HG03025 (cell line): ENCODE data around the gene LSS.
"Not testable (repeated sequence)": the region's sequence is repeated elsewhere in the genome, so short reads cannot be mapped to it uniquely, and the experiment has no call there.

Experiments
- ATAC-seq: cut with Tn5 transposase; IDR thresholded peaks from one replicate; pipeline ENCODE4 v1.9.1; 2021; ENCODE audit warnings: mild to moderate bottlenecking, moderate library complexity; ENCODE audit not compliant: unreplicated experiment, low FRiP score

The LSS gene

DNA sequence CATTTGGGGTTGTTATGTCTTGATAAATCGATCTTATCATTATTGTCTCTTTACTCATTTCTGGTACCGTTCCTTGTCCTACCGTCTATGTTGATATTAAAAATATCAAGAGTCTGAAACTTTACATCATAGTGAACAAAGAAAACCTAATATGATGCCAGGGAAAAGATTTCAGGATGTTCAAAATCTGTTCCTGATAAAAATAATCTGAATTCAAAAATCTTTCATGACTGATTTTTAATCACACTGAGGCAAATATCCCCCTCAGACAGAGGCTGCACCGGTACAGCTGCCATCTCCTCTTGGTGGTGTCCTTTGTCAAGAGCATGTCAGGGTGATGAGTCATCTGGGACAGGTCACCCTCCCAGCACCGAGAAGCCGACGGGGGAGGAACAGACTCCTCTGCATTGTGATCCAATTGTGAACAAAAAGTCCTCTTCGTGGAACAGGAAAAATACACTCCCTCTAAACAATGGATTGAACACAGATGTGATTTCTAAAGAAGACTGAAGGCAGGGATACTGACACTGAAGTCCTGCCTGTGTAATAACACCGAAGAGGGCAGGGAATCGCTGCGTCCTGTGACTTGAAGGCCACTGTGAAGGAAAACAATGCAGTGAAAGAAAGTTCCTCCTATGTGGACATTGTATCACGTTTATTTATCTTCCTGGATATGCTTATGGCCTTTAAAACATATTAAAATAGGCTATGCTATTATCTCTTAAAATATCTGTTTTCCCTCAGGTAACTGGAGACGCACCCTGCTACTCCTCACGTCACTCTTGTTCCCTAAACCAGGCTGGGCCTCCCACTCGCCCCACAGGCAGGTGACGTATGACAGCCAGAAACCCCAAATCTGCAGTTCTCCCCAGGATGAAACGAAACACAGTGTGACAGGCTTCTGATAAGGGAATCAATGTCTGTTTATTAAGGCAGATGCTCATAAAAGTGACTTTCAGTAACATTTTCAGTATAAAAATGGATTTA lies 40.1 kb downstream of the LSS start:
- no peak for ATAC-seq

DNA sequence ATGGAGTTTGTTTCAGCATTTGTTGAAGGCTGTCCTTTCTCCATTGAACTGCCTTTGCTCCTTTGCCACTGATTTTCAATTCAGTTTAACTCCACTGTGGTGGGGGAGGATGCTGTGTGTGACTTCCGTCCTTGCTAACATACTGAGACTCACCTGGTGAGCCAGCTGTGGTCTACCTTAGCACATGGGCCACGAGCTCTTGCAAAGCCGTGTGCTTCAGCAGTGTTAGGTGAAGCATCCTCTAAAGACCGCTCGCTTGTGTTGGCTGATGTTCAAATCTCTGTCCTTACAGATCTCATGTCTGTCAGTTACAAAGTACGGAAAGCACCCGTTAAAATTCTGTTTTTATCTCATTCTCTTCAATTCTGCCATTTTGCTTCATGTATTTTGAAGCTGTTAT lies 40.8 kb downstream of the LSS start:
- ATAC-seq: no peak

DNA sequence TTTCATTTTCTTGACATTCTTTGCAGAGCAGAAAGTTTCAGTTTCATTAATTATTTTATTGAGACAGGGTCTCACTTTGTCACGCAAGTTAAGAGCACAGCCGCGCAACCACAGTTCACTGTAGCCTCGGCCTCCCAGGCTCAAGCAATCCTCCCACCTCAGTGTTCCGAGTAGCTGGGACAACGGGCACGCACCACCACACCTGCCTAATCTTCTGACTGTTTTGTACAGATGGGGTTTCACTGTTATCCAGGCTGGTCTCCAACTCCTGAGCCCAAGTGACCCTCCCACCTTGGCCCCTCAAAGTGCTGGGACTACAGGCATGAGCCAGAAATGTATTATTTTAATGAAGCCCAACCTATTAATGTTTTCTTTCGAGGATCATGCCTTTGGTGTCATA lies 41.3 kb downstream of the LSS start:
- no peak for ATAC-seq

DNA sequence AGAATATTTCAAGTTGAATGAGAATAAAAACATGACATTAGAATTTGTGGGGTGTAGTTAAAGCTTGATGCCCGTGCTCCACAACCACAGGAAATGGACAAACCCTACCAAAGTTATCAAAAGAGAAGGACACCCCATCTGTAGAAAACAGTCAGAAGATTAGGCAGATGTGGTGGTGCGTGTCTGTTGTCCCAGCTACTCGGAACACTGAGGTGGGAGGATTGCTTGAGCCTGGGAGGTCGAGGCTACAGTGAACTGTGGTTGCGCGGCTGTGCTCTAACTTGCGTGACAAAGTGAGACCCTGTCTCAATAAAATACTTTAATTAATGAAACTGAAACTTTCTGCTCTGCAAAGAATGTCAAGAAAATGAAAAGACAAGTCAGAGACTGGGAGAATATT lies 42.9 kb downstream of the LSS start:
- ATAC-seq: no peak

DNA sequence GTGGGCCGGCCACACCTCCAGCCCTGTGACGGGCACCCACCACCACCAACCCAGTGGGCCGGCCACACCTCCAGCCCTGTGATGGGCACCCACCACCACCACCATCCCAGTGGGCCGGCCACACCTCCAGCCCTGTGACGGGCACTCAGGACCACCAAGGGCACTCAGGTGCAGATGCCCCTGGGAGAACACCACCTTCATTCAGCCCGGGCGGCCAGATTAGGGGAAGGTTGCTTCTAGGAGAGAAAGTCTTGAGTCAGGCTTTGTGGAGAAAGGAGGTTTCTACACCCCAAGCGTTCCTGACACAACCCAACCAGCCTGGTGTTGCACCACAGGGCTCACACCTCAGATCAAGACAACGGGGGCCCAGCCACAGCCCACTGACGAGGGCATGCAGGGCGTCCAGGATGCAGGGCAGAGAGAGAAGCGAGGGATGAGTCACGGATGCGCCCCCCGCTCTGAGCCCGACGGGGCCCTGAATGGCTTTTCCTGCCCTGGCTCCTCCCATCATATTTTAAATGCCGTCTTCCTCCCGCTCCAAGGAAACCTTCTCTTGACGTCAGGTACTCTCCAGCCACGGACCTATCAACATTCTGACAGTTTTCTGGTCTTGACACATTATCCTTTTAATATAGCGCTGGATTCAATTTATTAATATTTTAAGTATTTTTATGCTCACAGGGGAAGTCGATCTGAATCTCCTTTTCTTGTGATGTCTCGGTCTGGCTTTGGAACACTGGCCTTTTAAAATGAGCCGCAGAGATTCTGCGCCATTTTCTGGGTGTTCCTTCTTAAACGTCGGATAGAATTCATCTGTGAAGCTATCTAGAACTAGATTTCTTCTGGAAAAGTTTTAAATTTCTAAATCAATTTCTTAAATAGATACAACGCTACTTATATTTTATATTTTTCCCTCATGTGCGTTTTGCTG lies 43.7 kb downstream of the LSS start:
- no peak for ATAC-seq

DNA sequence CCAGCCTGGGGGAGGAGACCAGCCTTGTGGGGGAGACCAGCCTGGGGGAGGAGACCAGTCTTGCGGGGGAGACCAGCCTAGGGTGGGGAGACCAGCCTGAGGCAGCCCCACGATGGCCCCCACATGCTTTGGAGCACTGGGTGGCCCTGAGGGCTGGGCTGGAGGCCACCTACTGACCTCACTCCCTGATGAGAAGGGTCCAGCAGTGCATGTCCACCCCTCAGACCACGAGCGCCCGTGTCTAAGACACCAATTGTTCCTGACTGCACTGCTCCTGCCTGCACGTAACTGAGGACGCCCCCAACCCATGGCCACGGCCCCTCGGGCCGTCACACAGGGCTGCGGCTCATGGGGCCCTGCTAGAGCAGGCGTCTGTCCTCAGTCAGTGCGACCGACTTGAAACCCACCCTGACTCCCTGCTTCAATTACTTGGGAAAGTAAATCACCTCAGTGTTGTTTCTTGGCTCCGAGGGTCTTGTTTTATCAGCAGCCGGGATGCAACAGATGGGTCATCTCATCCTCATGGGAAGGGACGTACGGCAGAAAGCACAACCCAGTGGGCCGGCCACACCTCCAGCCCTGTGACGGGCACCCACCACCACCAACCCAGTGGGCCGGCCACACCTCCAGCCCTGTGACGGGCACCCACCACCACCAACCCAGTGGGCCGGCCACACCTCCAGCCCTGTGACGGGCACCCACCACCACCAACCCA lies 44.5 kb downstream of the LSS start, which contains the start of gene SPATC1L:
Gene SPATC1L (minus strand): TSS at position 550 of the 715 bp plus-strand sequence. CDS start 1,643 bp downstream, outside the sequence.
- ATAC-seq: no peak

DNA sequence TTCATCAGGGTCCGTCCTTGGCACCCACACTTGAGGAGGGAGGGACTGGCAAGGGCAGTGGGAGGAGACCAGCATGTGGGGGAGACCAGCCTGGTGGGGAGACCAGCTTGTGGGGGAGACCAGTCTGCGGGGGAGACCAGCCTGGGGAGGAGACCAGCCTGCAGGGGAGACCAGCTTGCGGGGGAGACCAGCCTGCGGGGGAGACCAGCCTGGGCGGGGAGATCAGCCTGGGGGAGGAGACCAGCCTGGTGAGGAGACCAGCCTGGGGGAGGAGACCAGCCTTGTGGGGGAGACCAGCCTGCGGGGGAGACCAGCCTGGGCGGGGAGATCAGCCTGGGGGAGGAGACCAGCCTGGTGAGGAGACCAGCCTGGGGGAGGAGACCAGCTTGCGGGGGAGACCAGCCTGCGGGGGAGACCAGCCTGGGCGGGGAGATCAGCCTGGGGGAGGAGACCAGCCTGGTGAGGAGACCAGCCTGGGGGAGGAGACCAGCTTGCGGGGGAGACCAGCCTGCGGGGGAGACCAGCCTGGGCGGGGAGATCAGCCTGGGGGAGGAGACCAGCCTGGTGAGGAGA lies 45.2 kb downstream of the LSS start:
- ATAC-seq: not testable (repeated sequence)

DNA sequence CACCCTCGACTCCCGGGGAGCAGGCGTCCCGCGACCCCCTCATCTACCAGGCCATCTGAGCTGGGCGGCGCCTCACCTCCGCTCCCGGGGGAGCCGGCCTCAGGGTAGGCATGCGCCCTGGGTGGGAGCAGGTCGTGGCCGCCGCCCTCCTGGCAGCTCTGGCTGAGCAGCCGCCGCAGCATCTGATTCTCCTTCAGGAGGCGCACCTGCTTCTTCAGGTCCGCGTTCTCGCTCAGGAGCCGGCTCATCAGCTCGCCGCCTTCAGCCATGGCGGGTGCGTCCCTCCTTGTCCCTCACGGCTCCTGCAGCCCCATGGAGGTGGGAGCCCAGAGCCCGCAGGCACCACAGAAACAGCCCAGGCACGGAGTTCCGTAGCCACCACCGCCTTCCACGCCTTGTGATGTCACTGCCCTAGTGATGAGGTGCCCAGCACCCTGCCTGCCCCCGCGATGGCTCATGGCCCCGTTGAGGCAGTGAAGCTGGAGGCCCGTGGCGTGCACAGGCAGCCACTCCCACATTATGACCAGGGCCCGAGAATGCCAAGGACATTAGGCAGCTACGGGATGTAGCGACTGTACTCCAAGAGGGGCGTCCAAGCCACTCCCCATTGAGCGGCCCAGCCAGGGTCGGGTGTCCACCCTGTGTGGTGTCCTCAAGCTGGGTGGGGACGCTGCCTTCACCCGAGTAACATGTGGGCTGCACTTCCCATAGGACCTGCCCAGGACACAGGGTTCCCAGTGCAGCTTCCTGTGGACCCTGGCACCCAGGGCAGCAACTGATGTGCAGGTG lies 45.8 kb downstream of the LSS start:
- ATAC-seq: no peak

DNA sequence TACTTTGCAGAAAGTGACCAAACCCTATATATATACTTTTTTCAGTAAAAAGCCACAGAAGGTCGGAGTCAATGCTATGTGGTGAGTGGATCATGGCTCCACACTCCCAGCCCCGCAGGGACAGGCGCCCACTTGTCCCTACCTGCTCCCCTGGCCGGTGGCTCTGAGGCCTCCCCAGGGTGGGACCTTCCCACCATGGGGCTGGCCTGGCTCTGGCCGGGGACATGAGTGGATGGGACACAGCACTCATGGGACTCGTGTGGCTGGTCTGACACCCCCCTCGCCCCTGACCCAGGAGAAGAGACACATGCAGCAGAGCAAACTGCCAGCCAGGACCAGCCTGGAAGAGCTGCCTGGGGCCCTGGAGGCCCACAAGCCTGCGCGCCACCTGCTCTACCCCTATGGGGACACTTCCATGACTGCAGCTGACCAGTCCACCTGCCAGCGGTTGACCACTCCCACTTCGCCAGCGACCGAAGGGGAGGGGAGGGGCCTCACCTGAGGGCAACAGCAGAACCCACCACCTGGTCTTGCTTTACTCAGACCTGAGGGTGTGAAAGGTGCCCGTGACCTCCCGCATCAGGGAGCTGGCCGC lies 46.5 kb downstream of the LSS start:
- no peak for ATAC-seq

DNA sequence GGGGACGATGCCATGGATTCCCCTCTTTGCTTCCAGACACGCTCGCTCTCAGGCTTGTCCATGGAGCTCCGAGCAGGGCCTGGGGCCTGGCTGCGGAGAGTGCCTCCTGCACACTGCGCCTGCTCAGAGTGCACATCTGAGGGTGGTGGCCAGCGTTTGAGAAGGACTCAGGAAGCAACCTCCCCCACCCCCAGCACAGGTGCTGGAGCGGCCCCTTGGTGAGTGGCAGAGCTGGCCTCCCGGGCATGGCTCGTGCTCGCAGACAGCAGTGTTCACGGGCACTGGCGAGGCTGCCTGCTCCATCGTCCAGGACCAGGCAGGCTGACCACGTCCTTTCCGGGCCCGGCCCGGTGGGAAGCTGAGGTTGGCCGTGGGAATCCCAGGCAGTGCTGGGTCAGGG lies 47.1 kb downstream of the LSS start:
- ATAC-seq: no peak

DNA sequence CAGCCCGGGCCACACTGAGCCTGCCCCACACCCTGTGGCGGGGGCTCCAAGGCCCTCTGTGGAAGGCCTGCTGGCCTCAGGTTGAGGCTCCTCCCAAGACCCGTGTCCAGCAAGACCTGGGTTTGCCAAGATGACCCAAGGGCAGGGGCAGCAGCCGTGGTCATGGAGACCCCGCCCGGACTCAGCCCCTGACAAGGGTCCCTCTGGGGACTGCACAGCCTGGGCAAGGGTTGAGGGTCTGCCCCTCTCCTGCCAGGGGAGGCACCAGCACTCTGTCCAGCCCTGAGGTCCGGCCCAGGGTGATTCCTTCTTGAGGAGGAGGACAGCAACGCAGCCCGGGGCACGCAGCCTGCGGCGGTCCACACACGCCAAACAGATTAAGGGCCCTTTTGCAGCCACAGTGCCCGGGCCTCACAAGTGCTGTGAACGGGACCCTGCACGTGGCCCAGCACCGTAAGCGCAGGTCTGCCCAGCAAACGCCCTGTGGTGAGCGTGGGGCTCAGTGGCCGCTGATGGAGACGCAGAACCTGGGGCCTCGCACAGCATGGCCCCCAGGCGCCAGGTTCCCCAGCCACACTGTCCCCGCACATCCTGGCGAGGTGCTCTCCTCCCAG lies 47.7 kb downstream of the LSS start:
- ATAC-seq: no peak

DNA sequence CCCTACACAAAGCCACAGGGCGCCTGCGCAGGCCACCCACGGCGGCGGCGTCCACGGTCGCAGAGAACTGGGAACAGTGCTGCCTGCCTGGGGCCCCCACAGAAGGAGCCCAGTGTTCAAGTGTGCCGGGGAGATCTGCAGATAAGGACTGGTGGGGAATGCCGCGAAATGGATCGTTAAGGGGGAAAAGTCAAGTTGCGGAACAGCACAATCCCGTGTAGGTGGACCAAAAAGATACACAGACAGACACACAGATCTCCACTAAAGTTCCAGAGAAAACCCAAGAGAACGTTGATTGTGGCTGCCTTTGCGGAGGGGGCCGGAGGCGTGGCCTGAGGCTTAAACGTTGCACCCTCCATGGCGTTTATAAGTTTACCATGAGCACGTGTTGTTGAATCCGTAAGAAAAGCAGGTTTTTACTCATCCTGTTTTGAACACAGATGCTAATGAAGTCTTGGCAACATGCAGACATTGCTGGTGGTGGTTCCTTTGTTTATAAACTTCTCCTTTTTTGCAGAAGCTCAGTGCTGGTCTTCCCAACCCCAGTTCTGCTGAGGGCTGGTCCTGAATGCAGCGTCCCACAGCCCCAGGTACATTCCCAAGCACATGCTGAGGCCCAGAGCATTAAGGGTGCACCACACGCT lies 48.4 kb downstream of the LSS start:
- ATAC-seq: no peak

DNA sequence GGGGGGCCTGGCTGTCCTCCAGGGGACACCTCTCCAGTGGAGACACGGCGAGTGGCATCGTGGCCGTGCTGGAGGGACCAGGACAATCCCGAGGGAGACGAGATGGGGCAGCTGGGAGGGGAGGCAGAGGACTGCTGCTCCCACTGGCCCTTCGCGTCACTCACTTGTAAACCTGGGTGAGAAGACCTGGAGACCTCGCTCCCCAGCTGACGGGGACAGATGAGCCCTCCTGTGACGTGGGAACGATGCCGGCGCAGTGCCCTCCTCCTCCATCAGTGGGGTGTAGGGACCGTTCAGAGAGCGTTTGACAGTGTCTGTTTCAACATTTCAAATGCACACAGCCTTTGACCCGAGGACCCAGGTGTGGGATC lies 48.9 kb downstream of the LSS start:
- no peak for ATAC-seq

DNA sequence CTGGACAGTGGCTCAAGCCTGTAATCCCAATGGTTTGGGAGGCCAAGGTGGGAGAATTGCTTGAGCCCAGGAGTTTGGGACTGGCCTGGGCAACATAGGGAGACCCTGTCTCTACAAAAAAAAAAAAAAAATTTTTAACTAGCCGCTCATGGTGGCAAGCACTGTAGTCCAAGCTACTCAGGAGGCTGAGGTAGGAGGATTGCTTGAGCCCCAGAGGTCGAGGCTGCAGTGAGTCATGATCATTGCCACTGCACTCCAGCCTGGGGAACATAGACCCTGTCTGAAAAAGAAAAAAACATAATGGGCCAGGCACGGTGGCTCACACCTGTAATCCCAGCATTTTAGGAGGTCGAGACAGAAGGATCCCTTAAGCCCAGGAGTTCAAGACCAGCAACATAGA lies 49.6 kb downstream of the LSS start:
- no peak for ATAC-seq

DNA sequence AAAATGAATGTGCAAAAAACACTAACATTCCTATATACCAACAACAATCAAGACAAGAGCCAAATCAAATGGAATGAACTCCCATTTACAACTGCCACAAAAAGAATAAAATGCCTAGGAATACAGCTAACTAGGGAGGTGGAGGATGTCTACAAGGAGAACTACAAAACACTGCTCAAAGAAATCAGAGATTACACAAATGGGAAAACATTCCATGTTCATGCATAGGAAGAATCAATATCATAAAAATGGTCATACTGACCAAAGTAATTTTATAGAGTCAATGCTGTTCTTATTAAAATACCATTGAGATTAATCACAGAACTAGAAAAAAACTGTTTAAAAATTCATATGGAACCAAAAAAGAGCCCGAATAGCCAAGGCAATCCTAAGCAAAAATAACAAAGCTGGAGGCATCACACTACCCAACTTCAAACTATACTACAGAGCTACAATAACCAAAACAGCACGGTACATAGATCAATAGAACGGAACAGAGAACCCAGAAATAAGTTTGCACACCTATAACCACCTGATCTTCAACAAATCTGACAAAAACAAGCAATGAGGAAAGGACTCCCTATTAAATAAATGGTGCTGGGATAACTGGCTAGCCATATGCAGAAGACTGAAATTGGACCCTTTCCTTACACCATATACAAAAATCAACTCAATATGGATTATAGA lies 52.0 kb downstream of the LSS start:
- ATAC-seq: not testable (repeated sequence)

DNA sequence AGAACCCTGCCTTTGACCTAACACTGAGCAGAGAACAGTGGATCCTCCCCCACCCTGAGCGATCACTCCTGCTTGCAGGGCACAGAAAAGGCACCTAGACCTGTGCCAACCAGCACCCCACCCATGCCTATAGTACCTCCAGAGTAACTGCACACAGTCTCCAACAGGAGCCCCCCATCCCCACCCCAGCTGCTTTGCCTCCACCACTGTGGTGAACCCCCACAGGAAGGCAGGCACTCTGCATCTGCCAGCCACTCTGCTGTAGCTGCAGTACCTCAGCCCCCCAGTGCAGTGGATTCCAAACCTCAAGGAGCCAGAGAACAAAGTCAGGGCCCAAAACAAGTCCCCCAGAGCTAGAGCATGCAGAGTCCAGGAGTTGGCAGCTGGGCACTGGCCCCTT lies 55.0 kb downstream of the LSS start:
- no peak for ATAC-seq

DNA sequence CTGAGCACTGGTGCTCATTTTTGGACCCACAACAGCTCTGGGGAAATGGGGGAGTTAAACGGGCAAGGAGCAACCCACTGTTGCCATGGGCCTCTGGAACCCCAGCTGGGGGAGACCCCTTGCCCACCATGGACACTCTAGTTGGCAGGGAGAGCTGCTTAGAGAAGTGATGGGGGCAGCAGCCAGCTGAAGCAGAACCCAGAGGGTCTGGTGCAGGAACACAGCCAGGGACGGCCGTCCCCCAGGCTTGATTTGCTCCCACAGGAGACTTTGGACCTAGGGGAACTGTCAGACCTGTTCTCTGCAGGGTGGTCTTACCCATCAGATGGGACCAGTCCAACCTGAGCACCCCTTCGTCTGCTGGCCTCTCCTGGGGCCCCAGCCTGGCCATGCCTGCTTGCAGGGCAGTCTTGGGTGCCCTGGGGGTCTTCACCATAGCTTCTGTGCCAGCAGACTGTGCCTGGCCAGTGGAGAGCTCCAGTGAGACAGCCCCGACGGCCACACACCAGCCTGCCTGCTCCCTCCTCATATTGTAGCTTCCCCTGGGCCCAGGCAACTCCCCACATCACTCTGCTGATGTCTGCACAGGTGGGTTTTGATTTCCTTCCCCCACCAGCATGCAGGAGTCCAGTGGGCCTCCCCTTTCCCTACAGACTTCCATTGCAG lies 55.6 kb downstream of the LSS start:
- ATAC-seq: no peak
